Measurements from ENCODE around the gene LTB.

DNA sequence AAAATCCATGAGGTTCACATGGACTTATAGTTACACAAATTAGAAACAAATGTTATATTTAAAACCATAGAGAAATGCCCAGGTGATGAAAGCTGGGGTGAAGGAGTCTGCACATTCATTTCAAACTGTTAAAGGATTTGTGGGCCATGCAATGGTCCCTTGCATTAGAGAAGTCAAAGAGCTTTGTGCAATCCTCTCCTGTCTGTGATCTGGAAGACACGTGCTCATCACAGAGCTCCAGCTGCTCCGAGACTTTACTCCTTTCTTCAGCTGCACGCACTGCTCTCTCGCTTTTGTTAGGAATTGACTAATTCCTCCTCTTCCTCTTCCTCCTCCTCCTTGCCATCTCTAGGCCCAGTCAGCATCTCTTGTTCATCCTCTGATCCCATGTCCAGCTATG, 28.7 kb upstream of the LTB start:
- no peak for TF ChIP-seq CTCF (IDR thresholded peaks at IDR 0.05)
- no peak for TF ChIP-seq POLR2A (IDR thresholded peaks at IDR 0.05)
